Esophagus muscularis mucosa (tissue), 4 donors: ENCODE results near the gene CHDH. TPM values are rescaled to one million over a fixed set of nuclear protein-coding genes. Genes with fewer than 3 reads are reported as not detected.

Experiments used
- DNase-seq: peaks from one replicate; pipeline ENCODE4 v3.0.0-alpha.2; 2017; ENCODE audit errors: extremely low spot score
- H3K27ac ChIP-seq, 4 donors: fragments of 200-600 bp; sonication (generic); replicated peaks in 1 of 4; 1 replicate in 3 of 4; 2 replicates in 1 of 4; pipeline ENCODE4 v1.5.1; 2016 to 2019; ENCODE audit warnings: mild to moderate bottlenecking in 1 of 4
- H3K27me3 ChIP-seq, 4 donors: fragments of 200-600 bp; sonication (generic); one replicate each; pipeline versions ENCODE4 v1.5.1 to v1.6.0; 2016 to 2019
- H3K36me3 ChIP-seq, 4 donors: fragments of 200-600 bp; sonication (generic); one replicate each; pipeline ENCODE4 v1.5.1; 2016 to 2019
- H3K4me1 ChIP-seq, 4 donors: fragments of 200-600 bp; sonication (generic); one replicate each; pipeline ENCODE4 v1.5.1; 2016 to 2019
- H3K4me3 ChIP-seq, 4 donors: fragments of 200-600 bp; sonication (generic); 1 replicate in 2 of 4; 2 replicates in 2 of 4; pipeline ENCODE4 v1.5.1; 2016 to 2019; ENCODE audit warnings: mild to moderate bottlenecking in 4 of 4, moderate library complexity in 1 of 4
- H3K9me3 ChIP-seq, 4 donors: fragments of 200-600 bp; sonication (generic); 1 replicate in 3 of 4; 2 replicates in 1 of 4; pipeline ENCODE4 v1.5.1; 2016 to 2019
- EP300 ChIP-seq: sonication (generic); formaldehyde crosslinking; IDR thresholded peaks from one replicate; pipeline ENCODE4 v1.6.1; 2017; ENCODE audit warnings: antibody characterized with exemption
- POLR2A ChIP-seq: fragments of 450-650 bp; IDR thresholded peaks from one replicate; pipeline ENCODE4 v1.6.1; 2017; ENCODE audit warnings: antibody characterized with exemption, moderate library complexity, mild to moderate bottlenecking, low read depth
- POLR2AphosphoS5 ChIP-seq, 2 donors: sonication (generic); formaldehyde crosslinking; IDR thresholded peaks; one replicate each; pipeline ENCODE4 v1.6.1; 2017; ENCODE audit warnings: antibody characterized with exemption in 2 of 2
- WGBS: methylation state at CpG from one replicate; pipeline ENCODE4 v1.1.5; 2018; 5-methylcytosine and 5-hydroxymethylcytosine counted together
- intact Hi-C: fragments of 100-400 bp; cut with DNase I; formaldehyde crosslinking; loops from one replicate; pipeline ENCODE4 v1.15.1; 2023
- total RNA-seq, 4 donors: library from RNA; depleted of rRNA; stranded (reverse); fragments of >200 nt; gene quantifications; one replicate each; pipeline versions ENCODE4 v1.1.0 to v1.2.1, GENCODE V29; 2016
- TF ChIP-seq, protein P1 (sequence below), 3 experiments: fragments of 200-600 bp in 2 of 3; fragments of 450-650 bp in 1 of 3; sonication (generic) in 2 of 3; IDR thresholded peaks; one replicate each; pipeline ENCODE4 v1.5.1; 2017 to 2019; ENCODE audit warnings: antibody characterized with exemption in 3 of 3, mild to moderate bottlenecking in 2 of 3, moderate library complexity in 1 of 3

The CHDH gene
- total RNA-seq, 4 donors from 2014 or later: 0.42 to 3.2 (median 1.7) TPM

DNA sequence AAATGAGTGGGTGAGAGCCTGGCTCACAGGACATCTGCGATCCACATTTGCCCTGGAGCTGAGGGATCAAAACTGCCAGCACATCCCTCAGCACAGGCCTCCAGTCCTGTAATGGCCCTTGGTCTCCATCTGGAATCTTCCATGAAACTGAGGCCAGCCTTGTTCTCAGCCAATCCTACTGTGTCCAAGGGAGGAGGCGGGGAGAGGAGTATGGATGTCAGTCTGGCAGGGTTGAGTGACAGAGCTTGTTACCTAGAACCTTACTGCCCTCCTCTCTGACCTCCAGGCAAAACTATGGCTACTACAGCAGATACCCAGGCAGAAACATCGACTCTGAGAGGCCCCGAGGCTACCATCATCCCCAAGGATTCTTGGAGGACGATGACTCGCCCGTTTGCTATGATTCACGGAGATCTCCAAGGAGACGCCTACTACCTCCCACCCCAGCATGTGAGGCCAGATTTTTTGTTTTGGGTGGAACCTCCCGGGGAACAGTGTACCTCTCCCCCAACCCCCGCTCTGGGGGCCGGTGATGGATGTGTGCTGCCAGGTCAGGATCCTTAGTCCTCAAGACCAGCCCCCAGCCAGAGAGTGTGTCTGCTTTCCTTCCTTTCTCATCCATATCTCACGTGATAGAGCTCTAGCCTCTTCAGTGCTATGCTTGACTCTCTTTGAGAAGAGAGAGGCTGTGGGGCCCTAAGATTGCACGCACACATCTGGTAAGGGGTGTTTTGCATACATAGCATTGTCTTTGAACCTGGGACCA, 41.3 kb downstream of the CHDH start:
- DNase-seq: no peak
- Histone ChIP-seq H3K27ac (no peak overlapping the region), H3K4me3 (no peak overlapping the region), H3K9me3 (no peaks in the 10 kb centered on the region), H3K27me3 (no peaks in the 10 kb centered on the region), H3K36me3 (no peaks in the 10 kb centered on the region), H3K4me1 (peaks cover 0 to 4% (median 0%) of the 10 kb centered on the region in 4 donors)
- intact Hi-C loops: no loop called here
- TF ChIP-seq, protein P1, sequence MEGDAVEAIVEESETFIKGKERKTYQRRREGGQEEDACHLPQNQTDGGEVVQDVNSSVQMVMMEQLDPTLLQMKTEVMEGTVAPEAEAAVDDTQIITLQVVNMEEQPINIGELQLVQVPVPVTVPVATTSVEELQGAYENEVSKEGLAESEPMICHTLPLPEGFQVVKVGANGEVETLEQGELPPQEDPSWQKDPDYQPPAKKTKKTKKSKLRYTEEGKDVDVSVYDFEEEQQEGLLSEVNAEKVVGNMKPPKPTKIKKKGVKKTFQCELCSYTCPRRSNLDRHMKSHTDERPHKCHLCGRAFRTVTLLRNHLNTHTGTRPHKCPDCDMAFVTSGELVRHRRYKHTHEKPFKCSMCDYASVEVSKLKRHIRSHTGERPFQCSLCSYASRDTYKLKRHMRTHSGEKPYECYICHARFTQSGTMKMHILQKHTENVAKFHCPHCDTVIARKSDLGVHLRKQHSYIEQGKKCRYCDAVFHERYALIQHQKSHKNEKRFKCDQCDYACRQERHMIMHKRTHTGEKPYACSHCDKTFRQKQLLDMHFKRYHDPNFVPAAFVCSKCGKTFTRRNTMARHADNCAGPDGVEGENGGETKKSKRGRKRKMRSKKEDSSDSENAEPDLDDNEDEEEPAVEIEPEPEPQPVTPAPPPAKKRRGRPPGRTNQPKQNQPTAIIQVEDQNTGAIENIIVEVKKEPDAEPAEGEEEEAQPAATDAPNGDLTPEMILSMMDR (IDR thresholded peaks at IDR 0.05): no peak
- 66% methylated on average over 13 of the region's 14 CpGs for WGBS

DNA sequence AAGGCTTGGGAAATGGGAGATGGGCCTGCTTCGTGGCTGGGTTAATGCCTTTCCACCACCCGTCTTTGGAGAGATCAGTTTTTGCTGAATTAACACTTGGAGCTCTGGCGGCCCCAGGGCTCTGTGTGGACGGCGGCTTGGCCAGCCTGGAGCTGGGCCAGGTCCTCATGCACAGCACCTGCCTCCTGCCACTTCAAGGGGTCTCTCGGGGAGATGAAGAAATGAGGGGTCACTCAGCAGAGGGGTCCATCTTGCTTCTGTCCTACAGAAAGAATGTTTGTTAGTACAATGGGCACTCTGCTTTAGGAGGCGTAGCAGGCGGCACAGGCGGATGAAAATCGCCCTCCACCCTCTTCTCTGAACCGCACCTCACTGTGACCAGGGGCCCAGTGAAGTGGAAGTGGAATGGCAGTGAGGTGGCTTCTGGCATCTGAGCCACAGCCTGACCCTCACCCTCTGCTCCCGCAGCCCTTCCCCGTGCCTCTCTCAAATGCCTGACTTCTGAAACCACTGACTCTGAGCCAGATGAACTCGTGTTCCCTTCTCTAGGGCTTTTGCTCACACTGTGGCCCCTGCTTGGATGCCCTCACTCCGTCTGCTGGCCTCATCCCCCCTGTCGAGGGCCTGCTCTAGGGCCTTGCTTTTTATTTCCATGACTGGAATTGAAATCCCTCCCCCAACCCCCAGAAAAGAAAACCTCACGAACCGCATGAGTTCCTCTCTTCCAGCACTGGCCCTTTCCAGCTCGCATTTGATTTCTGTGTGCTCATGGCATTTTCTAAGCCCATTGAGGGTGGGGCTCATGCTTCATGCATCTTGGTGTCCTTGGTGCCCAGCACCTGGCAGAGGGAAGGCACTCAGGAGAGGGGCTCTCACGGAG, 42.2 kb downstream of the CHDH start:
- DNase-seq: no peak
- Histone ChIP-seq H3K36me3 (no peaks in the 10 kb centered on the region), H3K4me1 (peaks cover 0 to 4% (median 0%) of the 10 kb centered on the region in 4 donors), H3K9me3 (no peaks in the 10 kb centered on the region), H3K4me3 (no peak overlapping the region), H3K27ac (no peak overlapping the region), H3K27me3 (no peaks in the 10 kb centered on the region)
- TF ChIP-seq EP300 (no peak), POLR2A (no peak), POLR2AphosphoS5 (IDR thresholded peaks at IDR 0.05) (no peak)
- TF ChIP-seq, protein P1 (IDR thresholded peaks at IDR 0.05): no peak
- intact Hi-C loops: no loop called here
- 82% methylated on average over 19 of the region's 20 CpGs for WGBS

DNA sequence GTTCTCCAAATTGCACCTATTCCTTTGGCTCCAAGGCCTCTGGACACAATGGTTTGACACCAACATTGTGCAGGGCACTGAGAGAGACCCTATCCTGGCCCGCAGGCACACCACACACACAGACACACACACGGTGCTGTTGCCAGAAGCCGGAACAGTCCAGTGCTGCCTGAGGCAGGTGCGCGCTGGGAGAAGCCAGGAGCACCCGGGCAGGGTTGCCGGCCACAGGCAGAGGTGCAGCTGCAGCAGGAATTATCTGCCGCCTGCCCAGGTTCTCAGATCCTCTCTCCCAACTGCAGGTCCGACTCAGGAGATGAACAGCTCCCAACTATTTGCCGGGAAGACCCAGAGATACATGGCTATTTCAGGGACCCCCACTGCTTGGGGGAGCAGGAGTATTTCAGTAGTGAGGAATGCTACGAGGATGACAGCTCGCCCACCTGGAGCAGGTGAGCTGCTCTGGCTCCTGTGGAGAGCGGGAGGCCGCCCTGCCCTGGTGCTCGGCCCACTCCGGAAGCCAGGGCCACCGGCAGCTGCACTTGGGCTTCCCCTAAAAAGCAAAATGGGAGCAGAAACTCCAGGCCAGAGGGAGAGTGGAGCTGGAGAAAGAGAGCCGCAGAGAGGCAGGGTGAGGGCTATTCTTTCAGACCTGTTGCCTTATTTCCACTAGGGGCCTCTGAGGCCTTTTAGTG, 42.9 kb downstream of the CHDH start:
- Histone ChIP-seq H3K4me1 (peaks cover 0 to 4% (median 0%) of the 10 kb centered on the region in 4 donors), H3K27ac (no peak overlapping the region), H3K36me3 (no peaks in the 10 kb centered on the region), H3K27me3 (no peaks in the 10 kb centered on the region), H3K9me3 (no peaks in the 10 kb centered on the region), H3K4me3 (no peak overlapping the region)
- WGBS: 100% methylated on average over 2 of the region's 18 CpGs
- TF ChIP-seq POLR2A (no peak), EP300 (no peak), POLR2AphosphoS5 (IDR thresholded peaks at IDR 0.05) (no peak)
- TF ChIP-seq, protein P1 (IDR thresholded peaks at IDR 0.05): no peak
- no peak for DNase-seq
- intact Hi-C loops: no loop called here

GRCh38 chr3:53802256-53802880, 43.9 kb downstream of the CHDH start:
- intact Hi-C loops: no loop called here
- no peak for TF ChIP-seq EP300
- TF ChIP-seq, protein P1 (IDR thresholded peaks at IDR 0.05): no peak
- no peak for TF ChIP-seq POLR2AphosphoS5 (IDR thresholded peaks at IDR 0.05)
- TF ChIP-seq POLR2A: no peak
- DNase-seq: no peak
- H3K9me3 ChIP-seq: no peaks in the 10 kb centered on the region
- H3K4me1 ChIP-seq: peaks cover 0 to 4% (median 0%) of the 10 kb centered on the region in 4 donors
- H3K27me3 ChIP-seq: no peaks in the 10 kb centered on the region
- no peak overlapping the region for H3K4me3 ChIP-seq
- WGBS: 96% methylated on average over 4 of the region's 8 CpGs
- H3K36me3 ChIP-seq: no peaks in the 10 kb centered on the region
- no peak overlapping the region for H3K27ac ChIP-seq
